NT2/D1 (cell line): ENCODE data around the gene KCNG2.

ENCODE experiments used
- SUZ12 ChIP-seq: IDR thresholded peaks from 2 replicates; pipeline ENCODE4 v1.6.1; 2011; ENCODE audit not compliant: insufficient read length, insufficient read depth; ENCODE audit errors: extremely low read depth
- YY1 ChIP-seq: IDR thresholded peaks from 2 replicates; pipeline ENCODE4 v1.6.1; 2011; ENCODE audit not compliant: insufficient read length, insufficient read depth
- ZNF274 ChIP-seq: IDR thresholded peaks from 2 replicates; pipeline ENCODE4 v1.6.1; 2011; ENCODE audit warnings: mild to moderate bottlenecking, low read depth, low read length

DNA sequence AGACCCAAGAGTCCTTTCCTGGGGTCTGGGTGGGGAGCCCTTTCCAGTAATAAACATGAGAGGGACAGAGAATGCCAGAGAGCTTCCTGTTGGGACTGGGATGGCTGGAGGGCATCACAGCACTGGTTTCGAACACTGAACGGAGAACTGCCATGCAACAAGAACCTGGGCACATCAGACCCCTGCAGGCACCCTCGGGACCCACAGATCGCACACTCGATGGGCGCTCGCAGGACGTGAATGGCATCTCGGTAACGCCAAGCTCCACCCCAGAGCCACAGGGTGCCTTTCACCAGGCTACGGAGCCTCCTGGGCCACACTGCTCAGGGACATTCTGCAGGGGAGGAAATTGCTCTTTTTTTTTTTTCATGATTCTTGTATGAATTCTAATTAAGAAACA, 128.6 kb downstream of the KCNG2 start:
- no peak for TF ChIP-seq ZNF274
- TF ChIP-seq SUZ12: no peak
- no peak for TF ChIP-seq YY1
